WTC11 (cell line): ENCODE results near the gene LUC7L.

Experiments
- CREB1 ChIP-seq: sonication (generic); formaldehyde crosslinking; IDR thresholded peaks from 2 replicates; pipeline ENCODE4 v1.8.0; 2023; ENCODE audit warnings: mild to moderate bottlenecking, missing genetic modification reagents
- CREM ChIP-seq: sonication (generic); formaldehyde crosslinking; IDR thresholded peaks from 2 replicates; pipeline ENCODE4 v1.8.1; 2022; ENCODE audit warnings: mild to moderate bottlenecking, missing genetic modification reagents, moderate library complexity
- ETV6 ChIP-seq: sonication (generic); formaldehyde crosslinking; IDR thresholded peaks from 2 replicates; pipeline ENCODE4 v1.8.1; 2022; ENCODE audit warnings: mild to moderate bottlenecking, missing genetic modification reagents
- JAZF1 ChIP-seq: fragments of 250-450 bp; sonication (Bioruptor Pico); IDR thresholded peaks from 2 replicates; pipeline ENCODE4 v1.9.0; 2021; ENCODE audit warnings: moderate library complexity, mild to moderate bottlenecking, inconsistent platforms
- KAT7 ChIP-seq: sonication (generic); formaldehyde crosslinking; IDR thresholded peaks from 2 replicates; pipeline ENCODE4 v1.8.1; 2023; ENCODE audit warnings: missing genetic modification reagents, mild to moderate bottlenecking, borderline replicate concordance
- MYBL2 ChIP-seq: sonication (generic); formaldehyde crosslinking; IDR thresholded peaks from 2 replicates; pipeline ENCODE4 v1.8.1; 2023; ENCODE audit warnings: mild to moderate bottlenecking, moderate library complexity, missing genetic modification reagents
- NR2C2 ChIP-seq: sonication (generic); formaldehyde crosslinking; IDR thresholded peaks from 2 replicates; pipeline ENCODE4 v1.8.0; 2022; ENCODE audit warnings: mild to moderate bottlenecking, missing genetic modification reagents
- PRRX2 ChIP-seq: fragments of 250-450 bp; sonication (Bioruptor Pico); IDR thresholded peaks from 2 replicates; pipeline ENCODE4 v1.8.0; 2021; ENCODE audit warnings: mild to moderate bottlenecking
- ZNF138 ChIP-seq: sonication (generic); formaldehyde crosslinking; conservative IDR thresholded peaks from 2 replicates; pipeline ENCODE4 v1.8.1; 2022; ENCODE audit warnings: mild to moderate bottlenecking, moderate library complexity, missing genetic modification reagents
- ZNF416 ChIP-seq: fragments of 250-450 bp; sonication (Bioruptor Pico); IDR thresholded peaks from 2 replicates; pipeline ENCODE4 v1.9.0; 2021; ENCODE audit warnings: mild to moderate bottlenecking, inconsistent platforms
- TF ChIP-seq, protein P1 (sequence below): fragments of 200-600 bp; IDR thresholded peaks from 2 replicates; pipeline ENCODE4 v1.8.0; 2022; ENCODE audit warnings: antibody characterized with exemption
- TF ChIP-seq, protein P2 (sequence below): sonication (generic); formaldehyde crosslinking; conservative IDR thresholded peaks from 2 replicates; pipeline ENCODE4 v1.8.1; 2023; ENCODE audit warnings: mild to moderate bottlenecking, low read depth, missing genetic modification reagents, moderate library complexity
- TF ChIP-seq, protein P3 (sequence below): sonication (generic); formaldehyde crosslinking; IDR thresholded peaks from 2 replicates; pipeline ENCODE4 v1.8.0; 2022; ENCODE audit warnings: mild to moderate bottlenecking, missing genetic modification reagents

DNA sequence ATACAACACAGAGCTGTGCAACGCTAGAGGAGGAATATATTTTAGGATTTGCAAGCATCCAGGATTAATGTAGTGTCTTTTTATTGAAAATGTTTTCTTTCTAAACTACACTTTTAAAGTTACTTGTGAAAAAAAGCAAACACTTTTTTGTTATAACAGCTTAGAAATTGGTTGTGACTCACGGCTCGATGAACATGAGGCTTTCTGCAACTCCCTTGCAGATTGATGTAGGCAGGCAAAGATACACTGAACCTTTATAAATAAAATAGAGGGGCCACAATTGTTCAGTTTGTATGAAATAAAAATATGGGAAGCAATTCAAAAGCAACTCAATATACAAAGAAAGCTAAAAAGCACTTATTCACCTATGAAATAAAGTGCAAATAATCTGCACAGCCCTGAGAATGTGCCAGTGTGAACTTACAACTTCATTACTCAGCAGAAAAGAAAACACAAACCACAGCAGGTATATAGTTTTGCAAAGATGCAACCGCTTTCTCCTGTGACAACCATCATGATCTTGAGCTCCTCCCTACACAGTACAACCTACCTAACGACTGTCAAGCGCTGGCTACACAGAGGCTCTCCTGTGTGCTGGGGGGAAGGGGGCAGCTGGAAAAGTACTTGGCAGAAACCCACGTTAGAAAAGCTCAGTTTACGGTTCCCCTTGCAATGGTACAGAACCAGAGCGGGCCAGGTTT, 948 bp downstream of the LUC7L start:
- TF ChIP-seq, protein P1, sequence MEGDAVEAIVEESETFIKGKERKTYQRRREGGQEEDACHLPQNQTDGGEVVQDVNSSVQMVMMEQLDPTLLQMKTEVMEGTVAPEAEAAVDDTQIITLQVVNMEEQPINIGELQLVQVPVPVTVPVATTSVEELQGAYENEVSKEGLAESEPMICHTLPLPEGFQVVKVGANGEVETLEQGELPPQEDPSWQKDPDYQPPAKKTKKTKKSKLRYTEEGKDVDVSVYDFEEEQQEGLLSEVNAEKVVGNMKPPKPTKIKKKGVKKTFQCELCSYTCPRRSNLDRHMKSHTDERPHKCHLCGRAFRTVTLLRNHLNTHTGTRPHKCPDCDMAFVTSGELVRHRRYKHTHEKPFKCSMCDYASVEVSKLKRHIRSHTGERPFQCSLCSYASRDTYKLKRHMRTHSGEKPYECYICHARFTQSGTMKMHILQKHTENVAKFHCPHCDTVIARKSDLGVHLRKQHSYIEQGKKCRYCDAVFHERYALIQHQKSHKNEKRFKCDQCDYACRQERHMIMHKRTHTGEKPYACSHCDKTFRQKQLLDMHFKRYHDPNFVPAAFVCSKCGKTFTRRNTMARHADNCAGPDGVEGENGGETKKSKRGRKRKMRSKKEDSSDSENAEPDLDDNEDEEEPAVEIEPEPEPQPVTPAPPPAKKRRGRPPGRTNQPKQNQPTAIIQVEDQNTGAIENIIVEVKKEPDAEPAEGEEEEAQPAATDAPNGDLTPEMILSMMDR = no peak
- no peak for TF ChIP-seq ZNF138 (CRISPR knock-in tag)
- TF ChIP-seq CREB1 = no peak
- no peak for TF ChIP-seq CREM (CRISPR knock-in tag)
- TF ChIP-seq, protein P2, sequence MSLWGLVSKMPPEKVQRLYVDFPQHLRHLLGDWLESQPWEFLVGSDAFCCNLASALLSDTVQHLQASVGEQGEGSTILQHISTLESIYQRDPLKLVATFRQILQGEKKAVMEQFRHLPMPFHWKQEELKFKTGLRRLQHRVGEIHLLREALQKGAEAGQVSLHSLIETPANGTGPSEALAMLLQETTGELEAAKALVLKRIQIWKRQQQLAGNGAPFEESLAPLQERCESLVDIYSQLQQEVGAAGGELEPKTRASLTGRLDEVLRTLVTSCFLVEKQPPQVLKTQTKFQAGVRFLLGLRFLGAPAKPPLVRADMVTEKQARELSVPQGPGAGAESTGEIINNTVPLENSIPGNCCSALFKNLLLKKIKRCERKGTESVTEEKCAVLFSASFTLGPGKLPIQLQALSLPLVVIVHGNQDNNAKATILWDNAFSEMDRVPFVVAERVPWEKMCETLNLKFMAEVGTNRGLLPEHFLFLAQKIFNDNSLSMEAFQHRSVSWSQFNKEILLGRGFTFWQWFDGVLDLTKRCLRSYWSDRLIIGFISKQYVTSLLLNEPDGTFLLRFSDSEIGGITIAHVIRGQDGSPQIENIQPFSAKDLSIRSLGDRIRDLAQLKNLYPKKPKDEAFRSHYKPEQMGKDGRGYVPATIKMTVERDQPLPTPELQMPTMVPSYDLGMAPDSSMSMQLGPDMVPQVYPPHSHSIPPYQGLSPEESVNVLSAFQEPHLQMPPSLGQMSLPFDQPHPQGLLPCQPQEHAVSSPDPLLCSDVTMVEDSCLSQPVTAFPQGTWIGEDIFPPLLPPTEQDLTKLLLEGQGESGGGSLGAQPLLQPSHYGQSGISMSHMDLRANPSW (CRISPR knock-in tag) = no peak
- no peak for TF ChIP-seq JAZF1 (CRISPR knock-in tag)
- TF ChIP-seq, protein P3, sequence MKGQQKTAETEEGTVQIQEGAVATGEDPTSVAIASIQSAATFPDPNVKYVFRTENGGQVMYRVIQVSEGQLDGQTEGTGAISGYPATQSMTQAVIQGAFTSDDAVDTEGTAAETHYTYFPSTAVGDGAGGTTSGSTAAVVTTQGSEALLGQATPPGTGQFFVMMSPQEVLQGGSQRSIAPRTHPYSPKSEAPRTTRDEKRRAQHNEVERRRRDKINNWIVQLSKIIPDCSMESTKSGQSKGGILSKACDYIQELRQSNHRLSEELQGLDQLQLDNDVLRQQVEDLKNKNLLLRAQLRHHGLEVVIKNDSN (CRISPR knock-in tag) = no peak
- TF ChIP-seq PRRX2 (CRISPR knock-in tag) = no peak
- TF ChIP-seq ZNF416 (CRISPR knock-in tag) = no peak
- TF ChIP-seq ETV6 (CRISPR knock-in tag) = no peak
- no peak for TF ChIP-seq KAT7 (CRISPR knock-in tag)
- no peak for TF ChIP-seq NR2C2 (CRISPR knock-in tag)
- no peak for TF ChIP-seq MYBL2 (CRISPR knock-in tag)
